Sciatic nerve (tissue), 2 donors: ENCODE measurements around the gene TDRD7. TPM values are rescaled to one million over a fixed set of nuclear protein-coding genes. Genes with fewer than 3 reads are reported as not detected.

Experiments used
- ATAC-seq: fragments of 200-7000 bp; cut with Tn5 transposase; one replicate; pipeline ENCODE4 v1.9.1; 2020; ENCODE audit warnings: mild to moderate bottlenecking, moderate library complexity
- DNase-seq: peaks from one replicate; pipeline ENCODE4 v3.0.0-alpha.2; 2020; ENCODE audit warnings: low spot score
- intact Hi-C: fragments of 100-400 bp; cut with DNase I; formaldehyde crosslinking; loops from one replicate; pipeline ENCODE4 v1.14.2; 2022
- total RNA-seq: library from RNA; stranded (reverse); fragmentation: NEBNext Ultra II Directional; extraction: Animal tissue kit (Norgen Biotek cat#: 25700); gene quantifications from one replicate; pipeline ENCODE4 v1.2.1, GENCODE V29; 2021
- donor health status: DM: no; HTN: no; CAD: no.
- donor health status: DM: no; HTN: no; CAD: no.

The TDRD7 gene, protein sequence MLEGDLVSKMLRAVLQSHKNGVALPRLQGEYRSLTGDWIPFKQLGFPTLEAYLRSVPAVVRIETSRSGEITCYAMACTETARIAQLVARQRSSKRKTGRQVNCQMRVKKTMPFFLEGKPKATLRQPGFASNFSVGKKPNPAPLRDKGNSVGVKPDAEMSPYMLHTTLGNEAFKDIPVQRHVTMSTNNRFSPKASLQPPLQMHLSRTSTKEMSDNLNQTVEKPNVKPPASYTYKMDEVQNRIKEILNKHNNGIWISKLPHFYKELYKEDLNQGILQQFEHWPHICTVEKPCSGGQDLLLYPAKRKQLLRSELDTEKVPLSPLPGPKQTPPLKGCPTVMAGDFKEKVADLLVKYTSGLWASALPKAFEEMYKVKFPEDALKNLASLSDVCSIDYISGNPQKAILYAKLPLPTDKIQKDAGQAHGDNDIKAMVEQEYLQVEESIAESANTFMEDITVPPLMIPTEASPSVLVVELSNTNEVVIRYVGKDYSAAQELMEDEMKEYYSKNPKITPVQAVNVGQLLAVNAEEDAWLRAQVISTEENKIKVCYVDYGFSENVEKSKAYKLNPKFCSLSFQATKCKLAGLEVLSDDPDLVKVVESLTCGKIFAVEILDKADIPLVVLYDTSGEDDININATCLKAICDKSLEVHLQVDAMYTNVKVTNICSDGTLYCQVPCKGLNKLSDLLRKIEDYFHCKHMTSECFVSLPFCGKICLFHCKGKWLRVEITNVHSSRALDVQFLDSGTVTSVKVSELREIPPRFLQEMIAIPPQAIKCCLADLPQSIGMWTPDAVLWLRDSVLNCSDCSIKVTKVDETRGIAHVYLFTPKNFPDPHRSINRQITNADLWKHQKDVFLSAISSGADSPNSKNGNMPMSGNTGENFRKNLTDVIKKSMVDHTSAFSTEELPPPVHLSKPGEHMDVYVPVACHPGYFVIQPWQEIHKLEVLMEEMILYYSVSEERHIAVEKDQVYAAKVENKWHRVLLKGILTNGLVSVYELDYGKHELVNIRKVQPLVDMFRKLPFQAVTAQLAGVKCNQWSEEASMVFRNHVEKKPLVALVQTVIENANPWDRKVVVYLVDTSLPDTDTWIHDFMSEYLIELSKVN
- total RNA-seq: 19.5 TPM

GRCh38 chr9:97411789-97412625, at the start of gene TDRD7:
TSS of gene TDRD7 (plus strand) at chr9:97412096. CDS start at chr9:97428466, 16,370 bp downstream.
- intact Hi-C loops: no loop called here
- peak; percentile 93 for ATAC-seq
- peak; percentile 94 for DNase-seq

DNA sequence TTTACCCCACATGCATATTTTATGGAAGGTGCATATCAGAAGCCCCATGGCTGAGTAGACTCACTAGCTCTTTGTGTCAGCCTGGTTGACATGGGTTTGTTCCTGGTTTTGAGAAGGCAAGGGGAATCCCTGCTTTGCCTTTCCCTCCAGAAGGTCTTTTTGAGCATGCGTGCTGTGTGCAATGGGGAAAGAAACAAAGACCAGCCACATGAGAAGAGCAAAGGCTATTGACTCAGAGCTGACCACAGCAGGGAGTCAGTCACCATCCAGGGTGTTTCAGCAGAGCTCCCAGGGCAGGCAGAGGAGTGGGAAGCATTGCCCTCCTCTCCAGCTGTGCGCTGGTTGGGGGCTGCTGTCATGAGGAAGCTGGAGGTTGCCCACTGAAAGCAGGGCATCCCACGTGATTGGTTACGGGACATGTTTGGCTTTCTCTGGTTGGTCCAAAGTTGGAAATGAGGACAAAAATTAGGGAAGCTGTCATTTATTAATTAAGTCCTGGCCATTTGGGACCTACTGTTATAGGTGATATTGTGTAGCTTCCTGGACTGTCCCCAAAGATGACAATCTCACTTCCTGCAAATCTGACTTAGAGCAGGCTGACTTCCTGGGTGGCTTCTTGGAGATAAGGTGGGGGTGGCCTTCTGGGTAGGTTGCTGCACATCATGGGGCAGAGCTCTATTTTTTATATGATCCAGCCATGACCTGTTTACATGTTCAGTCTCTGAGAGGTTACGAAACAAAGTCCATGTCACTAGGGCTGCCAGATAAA, 48.9 kb upstream of the TDRD7 start:
- no peak for DNase-seq

DNA sequence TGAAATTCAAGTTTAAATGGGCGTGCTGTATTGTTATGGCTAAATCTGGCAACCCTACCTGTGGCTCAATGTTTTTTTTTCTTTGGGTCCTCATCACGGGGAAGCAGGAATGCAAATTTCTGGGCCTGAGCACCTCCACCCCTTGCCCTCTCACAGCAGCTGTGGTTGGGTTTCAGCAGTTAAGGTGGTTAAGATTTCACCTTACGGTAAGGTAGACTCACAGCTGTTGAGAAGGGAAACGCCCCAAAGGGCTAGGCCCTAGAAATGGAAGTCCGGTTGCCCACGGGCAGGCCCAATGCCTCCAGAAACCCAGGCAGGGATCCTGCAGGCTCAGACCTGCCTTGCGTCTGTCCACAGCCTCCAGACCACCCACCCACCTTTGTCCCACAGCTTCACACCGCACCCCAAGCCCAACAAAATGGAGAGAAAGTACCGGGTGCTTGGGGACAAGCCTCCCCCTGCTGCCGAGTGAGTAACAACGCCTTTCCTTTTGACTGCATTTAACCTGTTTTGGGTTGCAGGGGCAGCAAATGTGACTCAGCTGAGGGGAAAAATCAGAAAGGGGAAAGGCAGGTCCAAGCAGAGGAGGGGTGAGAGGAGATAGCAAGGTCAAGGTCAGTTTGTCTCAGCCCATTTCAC, 48.1 kb upstream of the TDRD7 start:
- DNase-seq: no peak
- intact Hi-C loops: no loop called here
- no peak for ATAC-seq

More for the DNA sequence above, 48.9 kb upstream of the TDRD7 start:
- no peak for ATAC-seq
- intact Hi-C loops: no loop called here

DNA sequence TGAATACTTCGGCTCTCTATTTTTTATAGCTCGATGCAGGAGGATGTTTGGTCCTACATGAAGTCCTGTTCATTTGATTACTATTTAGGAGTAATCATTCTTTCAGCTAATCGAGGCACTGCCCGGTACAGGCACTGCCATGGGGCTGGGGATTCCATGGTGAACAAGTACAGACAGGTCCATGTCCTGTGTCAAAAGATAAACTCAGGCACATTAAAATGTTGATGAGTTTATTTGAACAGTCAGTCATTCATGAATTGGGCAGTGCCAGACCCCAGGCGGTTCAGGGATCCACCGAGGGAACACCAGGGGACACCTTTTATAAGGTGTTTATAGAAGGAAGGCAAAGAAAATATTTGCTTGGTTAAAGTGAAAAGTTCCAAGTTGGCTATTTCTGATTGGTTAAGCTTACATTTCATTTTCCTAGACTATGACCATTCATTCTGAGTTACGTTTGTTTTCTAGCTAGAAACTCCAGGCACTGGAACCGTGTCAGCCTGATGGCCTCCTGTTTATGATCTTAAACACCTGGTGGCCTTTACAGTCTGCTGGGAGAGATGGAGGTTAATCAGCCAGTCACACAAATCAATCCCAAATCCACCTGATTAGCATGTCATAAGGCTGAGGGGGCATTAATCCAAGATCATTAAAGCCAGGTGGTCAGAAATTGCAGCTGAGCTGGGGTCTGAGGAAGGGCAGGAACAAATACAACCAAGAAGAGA, 47.0 kb upstream of the TDRD7 start:
- no peak for ATAC-seq
- intact Hi-C loops: no loop called here
- DNase-seq: no peak

- DNase-seq: no peak
- ATAC-seq: no peak
- intact Hi-C loops: no loop called here
These were observed 46.3 kb upstream of the TDRD7 start for GRCh38 chr9:97365634-97366033.

DNA sequence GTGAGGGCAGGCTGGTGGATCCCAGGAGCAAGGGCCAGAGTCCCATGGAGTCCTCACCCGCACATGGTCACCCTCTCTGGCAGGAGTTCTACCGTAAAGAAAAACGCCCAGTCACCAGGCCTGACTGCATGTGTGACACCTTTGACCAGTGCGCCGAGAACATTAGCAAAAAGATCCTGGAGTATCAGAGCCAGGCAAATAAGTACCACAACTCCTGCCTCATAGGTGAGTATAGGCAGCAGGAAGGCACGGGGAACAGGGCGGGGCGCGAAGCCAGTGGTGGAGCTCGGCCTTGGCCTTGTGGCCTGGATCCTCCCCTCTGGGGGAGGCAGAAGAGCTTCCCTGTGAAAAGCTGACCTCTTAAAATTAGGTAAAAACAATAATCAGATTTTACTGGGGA, 45.4 kb upstream of the TDRD7 start:
- intact Hi-C loops: no loop called here
- no peak for ATAC-seq
- no peak for DNase-seq

DNA sequence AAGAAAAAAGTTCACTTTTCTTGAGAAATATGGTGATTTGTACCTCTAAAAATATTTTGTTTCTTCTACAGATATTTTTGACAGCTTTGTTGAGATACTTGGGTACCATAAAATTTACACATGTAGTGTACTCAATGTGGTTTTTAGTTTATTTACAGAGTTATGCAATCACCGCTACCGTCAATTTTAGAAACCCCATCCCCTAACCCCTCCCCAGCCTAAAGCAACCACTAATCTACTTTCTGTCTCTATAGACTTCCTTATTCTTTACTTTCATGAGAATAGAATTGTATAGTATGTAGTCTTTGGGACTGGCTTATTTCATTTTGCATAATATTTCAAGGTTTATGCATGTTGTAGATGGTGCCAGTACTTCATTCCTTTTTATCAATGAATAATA, 45.0 kb upstream of the TDRD7 start:
- no peak for DNase-seq
- no peak for ATAC-seq
- intact Hi-C loops: no loop called here

DNA sequence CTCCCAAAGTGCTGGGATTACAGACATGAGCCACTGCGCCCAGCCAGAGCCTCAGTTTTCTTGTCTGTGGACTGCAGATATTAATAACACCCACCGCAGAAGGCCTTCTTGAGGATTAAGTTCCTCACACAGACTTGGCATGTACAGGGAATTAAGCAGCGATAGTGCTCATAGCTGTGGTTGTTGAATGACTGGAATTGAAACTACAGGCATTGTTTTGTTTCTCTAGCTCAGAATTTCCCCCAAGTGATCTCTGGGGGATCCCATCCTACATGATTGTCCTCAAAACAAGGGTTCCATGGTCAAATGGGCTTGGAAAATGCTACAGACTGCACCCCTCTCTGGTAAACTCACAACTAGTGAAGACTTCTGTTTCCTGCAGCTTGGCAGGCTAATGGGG, 44.2 kb upstream of the TDRD7 start:
- DNase-seq: no peak

GRCh38 chr9:97368964-97369363, 42.9 kb upstream of the TDRD7 start:
- intact Hi-C loops: no loop called here
- no peak for ATAC-seq
- DNase-seq: no peak

More for the DNA sequence above, 44.2 kb upstream of the TDRD7 start:
- no peak for ATAC-seq
- intact Hi-C loops: no loop called here

DNA sequence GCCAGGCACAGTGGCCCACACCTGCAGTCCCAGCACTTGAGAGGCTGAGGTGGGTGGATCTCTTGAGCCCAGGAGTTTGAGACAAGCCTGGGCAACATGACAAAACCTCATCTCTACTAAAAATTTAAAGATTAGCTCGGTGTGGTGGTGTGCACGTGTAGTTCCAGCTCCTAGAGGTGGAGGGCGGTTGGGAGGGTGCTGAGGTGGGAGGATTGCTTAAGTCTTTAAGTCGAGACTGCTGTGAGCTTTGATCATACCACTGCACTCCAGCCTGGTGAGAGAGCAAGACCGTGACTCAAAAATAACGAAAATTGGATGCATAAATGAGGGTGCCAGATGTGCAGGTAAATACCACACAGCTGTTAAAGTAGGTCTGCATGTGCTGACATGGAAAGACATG, 39.3 kb upstream of the TDRD7 start:
- intact Hi-C loops: no loop called here
- DNase-seq: no peak
- ATAC-seq: no peak

DNA sequence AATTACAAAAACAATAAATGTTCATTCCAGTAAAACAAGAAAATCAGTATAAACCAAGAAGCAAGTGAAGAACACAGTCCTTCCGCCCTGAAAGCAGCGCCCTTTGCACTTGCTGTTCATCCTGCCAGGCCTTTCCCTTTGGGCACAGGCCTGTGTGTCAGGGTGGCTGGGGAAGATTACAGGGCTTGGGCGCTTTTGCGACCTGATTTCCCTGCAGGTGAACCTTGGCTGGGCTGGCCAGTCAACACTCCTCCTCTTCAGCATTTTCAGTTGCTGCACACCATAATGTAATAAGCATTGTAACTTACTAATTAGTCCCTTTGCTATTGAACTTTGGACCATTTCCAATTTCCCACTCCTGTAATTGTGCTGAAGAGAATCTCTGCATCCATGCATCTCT, 38.6 kb upstream of the TDRD7 start:
- ATAC-seq: no peak
- DNase-seq: no peak
- intact Hi-C loops: no loop called here

- DNase-seq (no peak), ATAC-seq (no peak)
- intact Hi-C loops: no loop called here
These were observed 37.1 kb upstream of the TDRD7 start for GRCh38 chr9:97374811-97375210.

- ATAC-seq (no peak), DNase-seq (no peak)
- intact Hi-C loops: no loop called here
These were observed 35.0 kb upstream of the TDRD7 start for GRCh38 chr9:97376902-97377301.

- ATAC-seq: no peak
- intact Hi-C loops: no loop called here
- no peak for DNase-seq
These were observed 29.7 kb upstream of the TDRD7 start for GRCh38 chr9:97382099-97382718.

- intact Hi-C loops: no loop called here
- no peak for DNase-seq
These were observed 27.3 kb upstream of the TDRD7 start for GRCh38 chr9:97384406-97385262.

More at GRCh38 chr9:97384406-97385262, 27.3 kb upstream of the TDRD7 start:
- ATAC-seq: no peak
